BJ (cell line): ENCODE measurements around the gene CLEC4M. TPM values are rescaled to one million over a fixed set of nuclear protein-coding genes. Genes with fewer than 3 reads are reported as not detected.

Source experiments
- CTCF ChIA-PET: fragments of 350-600 bp; formaldehyde crosslinking; extraction: SDS; loops from one replicate; lab custom pipeline; 2021; ENCODE audit warnings: antibody characterized with exemption, inconsistent platforms; lab: Yijun Ruan, JAX
- POLR2A ChIA-PET: fragments of 300-600 bp; sonication (Branson Sonifier 250); formaldehyde crosslinking; extraction: SDS; loops from one replicate; lab custom pipeline; 2021; ENCODE audit warnings: antibody characterized with exemption; lab: Charles Lee
- DNase-seq: peaks from one replicate; pipeline ENCODE4 v3.0.0-alpha.2; 2011; ENCODE audit warnings: low read depth
- H3K27me3 ChIP-seq: 2 replicates; pipeline ENCODE4 v1.6.0; 2011; ENCODE audit warnings: low read length; ENCODE audit not compliant: control insufficient read depth, insufficient read depth
- H3K36me3 ChIP-seq: 2 replicates; pipeline ENCODE4 v1.5.1; 2011; ENCODE audit warnings: low read length; ENCODE audit not compliant: control insufficient read depth, insufficient read depth
- H3K4me3 ChIP-seq: 2 replicates; pipeline ENCODE4 v1.5.1; 2011; ENCODE audit warnings: low read depth, mild to moderate bottlenecking, control low read depth, low read length
- polyA plus RNA-seq: library from polyadenylated mRNA; depleted of rRNA; stranded (reverse); fragments of >200 nt; gene quantifications from 2 replicates; pipeline ENCODE4 v1.2.3, GENCODE V29; 2011
- TF ChIP-seq, protein P1 (sequence below): IDR thresholded peaks from 2 replicates; pipeline ENCODE4 v1.5.1; 2011; ENCODE audit warnings: low read depth, mild to moderate bottlenecking, control low read depth, inconsistent platforms, low read length, moderate library complexity; ENCODE audit not compliant: insufficient read depth

Gene CLEC4M
- polyA plus RNA-seq, 1 experiment = not detected

DNA sequence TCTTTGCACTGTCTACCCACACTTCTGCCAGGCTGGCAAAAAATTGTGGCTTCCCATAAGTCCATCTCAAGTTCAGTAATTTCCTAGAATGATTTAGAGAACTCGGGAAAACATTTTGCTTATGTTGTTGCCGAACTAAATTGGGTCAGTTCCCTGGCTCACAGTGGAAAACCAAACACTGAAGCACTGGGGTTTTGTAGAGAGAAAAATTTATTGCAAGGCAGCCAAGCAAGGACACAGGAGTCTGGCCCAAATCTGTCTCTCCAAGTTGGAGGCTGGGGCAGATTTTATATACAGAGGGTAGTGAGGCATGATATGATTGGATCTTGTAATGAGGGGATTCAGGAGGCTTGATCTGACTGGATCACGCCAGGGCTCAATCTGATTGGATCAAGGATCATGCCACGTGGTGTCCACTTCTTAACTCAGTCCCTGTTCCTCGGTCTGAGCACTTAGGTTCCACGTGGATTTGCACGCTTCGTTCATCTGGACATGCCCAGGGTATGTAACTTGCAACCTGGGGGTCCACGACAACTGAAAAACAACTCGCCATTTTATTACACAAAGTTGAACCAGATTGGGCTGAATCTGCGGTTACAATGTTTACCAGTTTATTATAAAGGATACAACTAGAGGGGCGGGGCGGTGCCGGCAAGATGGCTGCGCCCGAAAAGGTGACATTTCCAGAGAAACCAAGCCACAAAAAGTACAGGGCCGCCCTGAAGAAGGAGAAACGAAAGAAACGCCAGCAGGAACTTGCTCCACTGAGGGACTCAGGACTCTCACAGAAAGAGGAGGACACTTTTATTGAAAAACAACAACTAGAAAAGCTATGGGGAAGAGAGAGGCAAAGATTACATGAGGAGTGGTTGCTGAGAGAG is 23.0 kb upstream of the CLEC4M start:
- TF ChIP-seq, protein P1, sequence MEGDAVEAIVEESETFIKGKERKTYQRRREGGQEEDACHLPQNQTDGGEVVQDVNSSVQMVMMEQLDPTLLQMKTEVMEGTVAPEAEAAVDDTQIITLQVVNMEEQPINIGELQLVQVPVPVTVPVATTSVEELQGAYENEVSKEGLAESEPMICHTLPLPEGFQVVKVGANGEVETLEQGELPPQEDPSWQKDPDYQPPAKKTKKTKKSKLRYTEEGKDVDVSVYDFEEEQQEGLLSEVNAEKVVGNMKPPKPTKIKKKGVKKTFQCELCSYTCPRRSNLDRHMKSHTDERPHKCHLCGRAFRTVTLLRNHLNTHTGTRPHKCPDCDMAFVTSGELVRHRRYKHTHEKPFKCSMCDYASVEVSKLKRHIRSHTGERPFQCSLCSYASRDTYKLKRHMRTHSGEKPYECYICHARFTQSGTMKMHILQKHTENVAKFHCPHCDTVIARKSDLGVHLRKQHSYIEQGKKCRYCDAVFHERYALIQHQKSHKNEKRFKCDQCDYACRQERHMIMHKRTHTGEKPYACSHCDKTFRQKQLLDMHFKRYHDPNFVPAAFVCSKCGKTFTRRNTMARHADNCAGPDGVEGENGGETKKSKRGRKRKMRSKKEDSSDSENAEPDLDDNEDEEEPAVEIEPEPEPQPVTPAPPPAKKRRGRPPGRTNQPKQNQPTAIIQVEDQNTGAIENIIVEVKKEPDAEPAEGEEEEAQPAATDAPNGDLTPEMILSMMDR = no peak
- POLR2A ChIA-PET = no interaction called here
- CTCF ChIA-PET = interaction anchor here (1.0 kb wide), 1 partner anchor 59 kb away, joined by 3 read pairs; the partner anchor contains the start of gene TRAPPC5
- Histone ChIP-seq H3K36me3 (no peaks in the 10 kb centered on the region), H3K27me3 (no peaks in the 10 kb centered on the region), H3K4me3 (no peak overlapping the region)
- DNase-seq = no peak

DNA sequence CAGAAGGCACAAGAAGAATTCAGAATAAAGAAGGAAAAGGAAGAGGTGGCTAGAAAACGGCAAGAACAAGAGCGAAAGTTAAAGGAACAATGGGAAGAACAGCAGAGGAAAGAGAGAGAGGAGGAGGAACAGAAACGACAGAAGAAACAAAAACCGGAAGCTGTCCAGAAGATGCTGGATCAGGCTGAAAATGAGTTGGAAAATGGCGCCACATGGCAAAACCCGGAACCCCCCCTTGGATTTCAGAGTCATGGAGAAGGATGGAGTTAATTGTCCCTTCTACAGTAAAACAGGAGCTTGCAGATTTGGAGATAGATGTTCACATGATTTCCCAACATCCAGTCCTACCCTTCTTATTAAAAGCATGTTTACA is 22.4 kb upstream of the CLEC4M start:
- H3K36me3 ChIP-seq = no peaks in the 10 kb centered on the region
- no peak for DNase-seq
- TF ChIP-seq, protein P1 = no peak
- no peak overlapping the region for H3K4me3 ChIP-seq
- CTCF ChIA-PET = no interaction called here
- POLR2A ChIA-PET = no interaction called here
- H3K27me3 ChIP-seq = no peaks in the 10 kb centered on the region

DNA sequence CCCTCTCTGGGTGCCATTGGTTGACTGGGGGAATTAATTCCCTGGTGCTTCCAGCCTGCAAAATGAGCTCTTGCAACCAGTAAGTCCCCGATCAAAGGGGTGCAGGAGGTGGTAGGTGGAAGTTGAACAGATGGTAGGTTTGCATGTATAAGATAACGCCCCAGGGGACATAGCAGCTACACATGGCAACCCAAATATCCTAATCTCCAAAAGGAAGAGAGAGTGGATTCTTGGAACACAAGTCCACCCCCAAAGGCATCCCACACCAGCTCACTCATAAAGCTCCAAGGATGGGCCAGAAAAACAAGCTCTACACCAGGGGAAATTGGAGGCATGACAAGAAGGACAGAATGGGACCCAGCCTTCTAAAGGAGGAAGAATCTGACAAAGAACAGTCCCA is 20.5 kb upstream of the CLEC4M start:
- Histone ChIP-seq H3K4me3 (no peak overlapping the region), H3K36me3 (no peaks in the 10 kb centered on the region), H3K27me3 (peaks cover under 1% of the 10 kb centered on the region; the same call in 1 of the 2 replicates)
- ChIA-PET POLR2A (no interaction called here), CTCF (no interaction called here)
- no peak for DNase-seq
- TF ChIP-seq, protein P1 = no peak

DNA sequence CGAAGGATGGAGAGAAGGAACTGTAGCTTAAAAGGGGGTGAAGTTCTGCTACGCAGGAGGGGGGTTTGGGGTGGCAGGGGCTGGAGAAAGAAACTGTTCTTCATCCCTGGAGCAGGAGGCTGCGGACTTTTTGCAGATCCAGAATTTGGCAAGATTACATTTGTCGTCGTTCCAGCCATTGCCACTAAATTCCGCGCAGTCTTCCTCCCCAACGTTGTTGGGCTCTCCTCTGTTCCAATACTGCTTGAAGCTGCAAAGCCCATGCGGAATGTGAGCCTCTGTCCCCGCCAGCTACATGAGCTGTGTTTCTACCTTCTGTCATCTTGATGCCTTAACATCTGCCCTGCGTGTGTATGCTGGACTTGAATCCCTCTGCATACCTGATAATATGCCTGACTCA is 20.1 kb upstream of the CLEC4M start:
- Histone ChIP-seq H3K27me3 (peaks cover 2% of the 10 kb centered on the region; the same call in 1 of the 2 replicates), H3K36me3 (no peaks in the 10 kb centered on the region), H3K4me3 (no peak overlapping the region)
- ChIA-PET POLR2A (no interaction called here), CTCF (no interaction called here)
- TF ChIP-seq, protein P1 = no peak
- DNase-seq = no peak

DNA sequence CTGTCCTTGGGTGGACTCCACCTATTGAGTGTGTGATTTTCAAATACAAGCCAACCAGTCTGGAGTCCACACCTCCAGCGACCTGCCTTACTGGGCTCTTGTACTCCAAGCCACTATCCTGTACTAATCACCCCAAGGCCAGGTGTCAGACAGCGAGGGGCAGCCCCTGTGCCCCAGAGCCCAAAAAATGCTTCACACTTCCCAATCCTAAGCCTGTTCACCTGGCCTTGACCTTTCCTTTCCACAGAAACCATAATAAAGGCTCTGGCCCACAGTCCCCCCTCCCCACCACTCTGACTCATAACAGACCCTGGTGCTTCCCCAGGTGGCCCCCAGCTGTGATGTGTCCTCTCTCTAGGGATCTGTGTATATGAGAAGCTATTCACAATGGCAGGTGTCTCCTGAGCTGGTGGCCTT is 19.6 kb upstream of the CLEC4M start:
- DNase-seq = no peak
- TF ChIP-seq, protein P1 = no peak
- Histone ChIP-seq H3K27me3 (peaks cover 2% of the 10 kb centered on the region; the same call in 1 of the 2 replicates), H3K36me3 (no peaks in the 10 kb centered on the region), H3K4me3 (no peak overlapping the region)
- ChIA-PET CTCF (no interaction called here), POLR2A (no interaction called here)
